GM12878 (cell line): Measurements from ENCODE around the gene PDE4DIP.
"Not testable (repeated sequence)": the region's sequence is repeated elsewhere in the genome, so short reads cannot be mapped to it uniquely, and the experiment has no call there.

ENCODE experiments used
- CHD4 ChIP-seq: fragments of 200-600 bp; sonication (generic); IDR thresholded peaks from 2 replicates; pipeline ENCODE4 v1.6.1; 2016; ENCODE audit warnings: mild to moderate bottlenecking
- CTCF ChIP-seq, 3 experiments: IDR thresholded peaks in 2 of 3; conservative IDR thresholded peaks in 1 of 3; 2 replicates each; pipeline ENCODE4 v1.5.1; 2011; ENCODE audit warnings: low read depth in 3 of 3, low read length in 3 of 3, mild to moderate bottlenecking in 3 of 3, control low read depth in 2 of 3, moderate library complexity in 2 of 3, inconsistent platforms in 1 of 3, mixed read lengths in 1 of 3; ENCODE audit not compliant: control insufficient read depth in 2 of 3, insufficient read depth in 1 of 3; ENCODE audit errors: extremely low read depth in 1 of 3
- HCFC1 ChIP-seq: fragments of 150-350 bp; IDR thresholded peaks from 2 replicates; pipeline ENCODE4 v1.6.1; 2014; ENCODE audit warnings: low read length
- MAX ChIP-seq: IDR thresholded peaks from 2 replicates; pipeline ENCODE4 v1.6.1; 2012; ENCODE audit warnings: low read depth, low read length, improper control_type of control experiment
- MTA3 ChIP-seq: IDR thresholded peaks from 2 replicates; pipeline ENCODE4 v1.6.1; 2012; ENCODE audit warnings: low read length, inconsistent platforms, borderline replicate concordance
- NFYB ChIP-seq: IDR thresholded peaks from 2 replicates; pipeline ENCODE4 v1.6.1; 2011; ENCODE audit warnings: low read depth, mild to moderate bottlenecking, low read length, improper control_type of control experiment, moderate library complexity; ENCODE audit not compliant: insufficient read depth
- POLR2AphosphoS5 ChIP-seq: IDR thresholded peaks from 2 replicates; pipeline ENCODE4 v1.6.1; 2011; ENCODE audit warnings: mild to moderate bottlenecking, low read length, inconsistent platforms
- RAD21 ChIP-seq: IDR thresholded peaks from 2 replicates; pipeline ENCODE4 v1.6.1; 2011; ENCODE audit warnings: mild to moderate bottlenecking, low read depth, low read length, moderate library complexity; ENCODE audit not compliant: insufficient read depth

GRCh38 chr1:148900026-148900425 is 55.8 kb downstream of the PDE4DIP start:
- TF ChIP-seq CTCF (IDR thresholded peaks at IDR 0.05 in 2 of 3, conservative IDR thresholded peaks at IDR 0.05 in 1 of 3; ENCODE audit: control insufficient read depth in 2 of 3, extremely low read depth in 1 of 3, insufficient read depth in 1 of 3, low read depth in 3 of 3, low read length in 3 of 3); CHD4; HCFC1; MTA3; RAD21; NFYB; MAX; POLR2AphosphoS5: not testable (repeated sequence)
